Fibroblast of lung (primary cell): ENCODE measurements around the gene USP47.

Experiments
- EZH2 ChIP-seq: IDR thresholded peaks from 2 replicates; pipeline ENCODE4 v1.5.1; 2012; ENCODE audit warnings: low read length, control low read depth, mild to moderate bottlenecking; ENCODE audit errors: missing control alignments
- TF ChIP-seq, protein P1 (sequence below), 2 donors: IDR thresholded peaks in 1 of 2; conservative IDR thresholded peaks in 1 of 2; 1 replicate in 1 of 2; 2 replicates in 1 of 2; pipeline ENCODE4 v1.5.1; 2011 to 2012; ENCODE audit warnings: low read length in 2 of 2, control low read depth in 1 of 2, inconsistent platforms in 1 of 2, low read depth in 1 of 2, mild to moderate bottlenecking in 1 of 2

DNA sequence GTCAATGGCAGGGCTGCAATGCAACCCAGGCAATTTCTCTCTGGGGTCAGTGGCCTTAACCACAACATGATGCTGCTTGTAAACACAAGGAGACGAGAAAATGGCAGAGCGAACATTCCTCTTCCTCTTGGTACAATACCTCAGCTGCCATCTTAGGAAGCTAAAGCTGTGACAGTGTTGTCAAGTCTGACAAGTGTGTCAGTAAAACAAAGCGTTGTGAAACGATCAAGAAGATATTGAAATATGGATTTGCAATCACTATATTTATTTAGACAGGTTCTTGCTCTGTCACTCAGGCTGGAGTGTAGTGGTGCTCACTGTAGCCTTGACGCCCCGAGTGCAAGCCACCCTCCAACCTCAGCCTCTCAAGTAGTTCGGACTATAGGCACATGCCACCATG, 14.5 kb upstream of the USP47 start:
- TF ChIP-seq, protein P1, sequence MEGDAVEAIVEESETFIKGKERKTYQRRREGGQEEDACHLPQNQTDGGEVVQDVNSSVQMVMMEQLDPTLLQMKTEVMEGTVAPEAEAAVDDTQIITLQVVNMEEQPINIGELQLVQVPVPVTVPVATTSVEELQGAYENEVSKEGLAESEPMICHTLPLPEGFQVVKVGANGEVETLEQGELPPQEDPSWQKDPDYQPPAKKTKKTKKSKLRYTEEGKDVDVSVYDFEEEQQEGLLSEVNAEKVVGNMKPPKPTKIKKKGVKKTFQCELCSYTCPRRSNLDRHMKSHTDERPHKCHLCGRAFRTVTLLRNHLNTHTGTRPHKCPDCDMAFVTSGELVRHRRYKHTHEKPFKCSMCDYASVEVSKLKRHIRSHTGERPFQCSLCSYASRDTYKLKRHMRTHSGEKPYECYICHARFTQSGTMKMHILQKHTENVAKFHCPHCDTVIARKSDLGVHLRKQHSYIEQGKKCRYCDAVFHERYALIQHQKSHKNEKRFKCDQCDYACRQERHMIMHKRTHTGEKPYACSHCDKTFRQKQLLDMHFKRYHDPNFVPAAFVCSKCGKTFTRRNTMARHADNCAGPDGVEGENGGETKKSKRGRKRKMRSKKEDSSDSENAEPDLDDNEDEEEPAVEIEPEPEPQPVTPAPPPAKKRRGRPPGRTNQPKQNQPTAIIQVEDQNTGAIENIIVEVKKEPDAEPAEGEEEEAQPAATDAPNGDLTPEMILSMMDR (conservative IDR thresholded peaks at IDR 0.05 in 1 of 2, IDR thresholded peaks at IDR 0.05 in 1 of 2; ENCODE audit: low read depth in 1 of 2, low read length in 2 of 2) = no peak
- TF ChIP-seq EZH2 = no peak
